NT2/D1 (cell line): ENCODE data around the gene CRACR2B.

Experiments used
- YY1 ChIP-seq: IDR thresholded peaks from 2 replicates; pipeline ENCODE4 v1.6.1; 2011; ENCODE audit not compliant: insufficient read length, insufficient read depth
- ZNF274 ChIP-seq: IDR thresholded peaks from 2 replicates; pipeline ENCODE4 v1.6.1; 2011; ENCODE audit warnings: mild to moderate bottlenecking, low read depth, low read length

GRCh38 chr11:778976-779954 lies 48.5 kb upstream of the CRACR2B start:
- no peak for TF ChIP-seq ZNF274
- no peak for TF ChIP-seq YY1
